ENCODE results near the gene DAPK2.

GRCh38 chr15:63893866-63894661 lies 152.2 kb downstream of the DAPK2 start:
- TF ChIP-seq POLR2A (IDR thresholded peaks at IDR 0.05) (no peak), CTCF (IDR thresholded peaks at IDR 0.05) (no peak), POLR2AphosphoS5 (IDR thresholded peaks at IDR 0.05) (no peak), EP300 (IDR thresholded peaks at IDR 0.05) (no peak)
